Measurements from ENCODE around the gene A1BG.

A1BG gene

GRCh38 chr19:58336216-58336615 is 17.1 kb downstream of the A1BG start:
- no peak for TF ChIP-seq CTCF (conservative IDR thresholded peaks at IDR 0.05; ENCODE audit: control insufficient read depth, insufficient read depth, low read depth, low read length)
- no peak for DNase-seq (ENCODE audit: low read depth)
- H3K4me3 ChIP-seq (ENCODE audit: control insufficient read depth, low read depth, low read length): no peak overlapping the region

- DNase-seq (ENCODE audit: low read depth): no peak
- TF ChIP-seq CTCF (conservative IDR thresholded peaks at IDR 0.05; ENCODE audit: control insufficient read depth, insufficient read depth, low read depth, low read length): no peak
- no peak overlapping the region for H3K4me3 ChIP-seq (ENCODE audit: control insufficient read depth, low read depth, low read length)
Observed at GRCh38 chr19:58335630-58336029, 17.7 kb downstream of the A1BG start.

- no peak for TF ChIP-seq CTCF (conservative IDR thresholded peaks at IDR 0.05; ENCODE audit: control insufficient read depth, insufficient read depth, low read depth, low read length)
- DNase-seq (ENCODE audit: low read depth): no peak
- no peak overlapping the region for H3K4me3 ChIP-seq (ENCODE audit: control insufficient read depth, low read depth, low read length)
Observed at GRCh38 chr19:58334691-58335249, 18.5 kb downstream of the A1BG start.

DNA sequence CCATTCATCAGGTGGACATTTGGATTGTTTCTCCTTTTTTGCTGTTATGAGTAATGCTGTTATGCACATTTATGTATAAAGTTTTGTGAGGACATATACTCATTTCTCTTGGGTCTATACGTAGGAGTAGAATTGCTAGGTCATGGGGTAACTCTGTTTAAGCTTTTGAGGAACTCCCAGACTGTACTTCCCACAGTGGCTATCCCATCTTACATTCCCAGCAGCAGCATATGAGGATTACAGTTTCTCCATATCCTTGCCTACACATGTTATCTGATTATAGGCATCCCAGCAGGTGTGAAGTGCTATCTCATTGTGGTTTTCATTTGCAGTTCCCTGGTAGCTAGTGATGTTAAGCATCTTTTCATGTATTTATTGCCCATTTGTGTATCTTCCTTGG is 20.6 kb downstream of the A1BG start:
- no peak overlapping the region for H3K4me3 ChIP-seq (ENCODE audit: control insufficient read depth, low read depth, low read length)
- no peak for DNase-seq (ENCODE audit: low read depth)

DNA sequence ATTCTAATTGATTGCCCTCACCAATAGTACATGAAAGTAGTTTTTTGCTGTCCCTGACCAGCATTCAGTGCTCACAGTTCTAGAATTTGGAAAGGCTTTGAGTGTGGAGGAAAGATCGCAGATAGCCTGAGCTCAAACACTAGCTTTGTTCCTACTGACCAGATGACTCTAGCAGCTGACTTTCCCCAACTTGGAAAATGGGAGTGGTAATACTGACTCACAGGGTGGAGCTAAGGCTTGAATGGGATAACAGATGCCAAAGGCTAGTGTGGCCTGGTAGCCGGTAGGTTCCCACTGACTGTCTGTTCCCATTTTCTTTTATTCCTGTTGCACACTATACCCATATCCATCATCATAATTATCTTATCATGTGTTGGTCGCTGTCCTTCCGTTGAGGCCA is 22.8 kb downstream of the A1BG start:
- H3K4me3 ChIP-seq (ENCODE audit: control insufficient read depth, low read depth, low read length): no peak overlapping the region
- no peak for TF ChIP-seq CTCF (conservative IDR thresholded peaks at IDR 0.05; ENCODE audit: control insufficient read depth, insufficient read depth, low read depth, low read length)

More for the DNA sequence above, 20.6 kb downstream of the A1BG start:
- no peak for TF ChIP-seq CTCF (conservative IDR thresholded peaks at IDR 0.05; ENCODE audit: control insufficient read depth, insufficient read depth, low read depth, low read length)

GRCh38 chr19:58328999-58329398 is 24.3 kb downstream of the A1BG start:
- TF ChIP-seq CTCF (conservative IDR thresholded peaks at IDR 0.05; ENCODE audit: control insufficient read depth, insufficient read depth, low read depth, low read length): no peak
- H3K4me3 ChIP-seq (ENCODE audit: control insufficient read depth, low read depth, low read length): no peak overlapping the region
- DNase-seq (ENCODE audit: low read depth): no peak

More for the DNA sequence above, 22.8 kb downstream of the A1BG start:
- DNase-seq (ENCODE audit: low read depth): peak; percentile 88
